Ishikawa (cell line): ENCODE measurements around the gene SIGLECL1.

Experiments
- CEBPB ChIP-seq: IDR thresholded peaks from 2 replicates; pipeline ENCODE4 v1.6.1; 2012
- CREB1 ChIP-seq: IDR thresholded peaks from 2 replicates; pipeline ENCODE4 v1.6.1; 2012; ENCODE audit warnings: low read depth
- EP300 ChIP-seq: IDR thresholded peaks from 2 replicates; pipeline ENCODE4 v1.6.1; 2012; ENCODE audit warnings: borderline replicate concordance
- RAD21 ChIP-seq: IDR thresholded peaks from 2 replicates; pipeline ENCODE4 v1.6.1; 2012; ENCODE audit warnings: low read depth
- ZBTB7A ChIP-seq: IDR thresholded peaks from 2 replicates; pipeline ENCODE4 v1.6.1; 2012; ENCODE audit warnings: low read depth
- TF ChIP-seq, protein P1 (sequence below): IDR thresholded peaks from 2 replicates; pipeline ENCODE4 v1.6.1; 2012
- TF ChIP-seq, protein P2 (sequence below): IDR thresholded peaks from 2 replicates; pipeline ENCODE4 v1.6.1; 2012
- TF ChIP-seq, protein P3 (sequence below): IDR thresholded peaks from 2 replicates; pipeline ENCODE4 v1.6.1; 2012; ENCODE audit warnings: low read depth, mild to moderate bottlenecking

DNA sequence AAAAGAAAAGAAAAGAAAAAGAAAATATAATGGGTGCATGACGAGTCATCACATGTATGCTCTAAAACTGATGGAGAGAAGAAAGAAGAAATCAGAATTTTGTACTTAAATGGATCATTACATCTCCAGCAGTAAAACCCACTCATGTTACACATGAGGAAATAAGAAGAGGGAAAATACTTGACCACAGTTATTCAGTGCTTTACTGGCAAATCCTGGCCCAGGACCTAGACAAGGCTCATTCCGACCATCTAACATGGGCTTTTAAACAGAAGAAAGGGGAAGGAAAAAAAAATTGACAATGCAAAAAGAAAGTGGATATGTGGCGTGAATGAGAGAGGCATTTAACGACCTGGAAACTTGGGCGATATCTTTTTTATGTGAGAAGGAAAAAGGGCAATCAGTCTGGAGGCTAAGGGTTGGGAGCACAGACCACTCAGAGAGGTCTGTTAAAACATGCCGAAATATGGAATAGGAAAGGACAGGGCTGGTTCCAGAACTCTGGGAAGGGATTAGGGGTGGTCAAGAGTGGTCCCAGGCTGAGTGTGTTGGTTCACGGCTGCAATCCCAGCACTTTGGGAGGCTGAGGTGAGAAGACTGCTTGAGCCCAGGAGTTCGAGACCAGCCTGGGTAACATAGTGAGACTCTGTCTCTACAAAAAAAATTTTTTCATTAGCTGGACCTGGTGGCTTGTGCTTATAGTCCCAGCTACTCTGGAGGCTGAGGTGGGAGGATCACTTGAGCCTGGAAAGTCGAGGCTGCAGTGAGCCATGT is 1.6 kb downstream of the SIGLECL1 start:
- TF ChIP-seq, protein P1, sequence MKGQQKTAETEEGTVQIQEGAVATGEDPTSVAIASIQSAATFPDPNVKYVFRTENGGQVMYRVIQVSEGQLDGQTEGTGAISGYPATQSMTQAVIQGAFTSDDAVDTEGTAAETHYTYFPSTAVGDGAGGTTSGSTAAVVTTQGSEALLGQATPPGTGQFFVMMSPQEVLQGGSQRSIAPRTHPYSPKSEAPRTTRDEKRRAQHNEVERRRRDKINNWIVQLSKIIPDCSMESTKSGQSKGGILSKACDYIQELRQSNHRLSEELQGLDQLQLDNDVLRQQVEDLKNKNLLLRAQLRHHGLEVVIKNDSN, result no peak
- TF ChIP-seq, protein P2, sequence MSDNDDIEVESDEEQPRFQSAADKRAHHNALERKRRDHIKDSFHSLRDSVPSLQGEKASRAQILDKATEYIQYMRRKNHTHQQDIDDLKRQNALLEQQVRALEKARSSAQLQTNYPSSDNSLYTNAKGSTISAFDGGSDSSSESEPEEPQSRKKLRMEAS, result no peak
- TF ChIP-seq ZBTB7A, result no peak
- no peak for TF ChIP-seq RAD21
- no peak for TF ChIP-seq CREB1
- TF ChIP-seq EP300, result no peak
- no peak for TF ChIP-seq CEBPB
- TF ChIP-seq, protein P3, sequence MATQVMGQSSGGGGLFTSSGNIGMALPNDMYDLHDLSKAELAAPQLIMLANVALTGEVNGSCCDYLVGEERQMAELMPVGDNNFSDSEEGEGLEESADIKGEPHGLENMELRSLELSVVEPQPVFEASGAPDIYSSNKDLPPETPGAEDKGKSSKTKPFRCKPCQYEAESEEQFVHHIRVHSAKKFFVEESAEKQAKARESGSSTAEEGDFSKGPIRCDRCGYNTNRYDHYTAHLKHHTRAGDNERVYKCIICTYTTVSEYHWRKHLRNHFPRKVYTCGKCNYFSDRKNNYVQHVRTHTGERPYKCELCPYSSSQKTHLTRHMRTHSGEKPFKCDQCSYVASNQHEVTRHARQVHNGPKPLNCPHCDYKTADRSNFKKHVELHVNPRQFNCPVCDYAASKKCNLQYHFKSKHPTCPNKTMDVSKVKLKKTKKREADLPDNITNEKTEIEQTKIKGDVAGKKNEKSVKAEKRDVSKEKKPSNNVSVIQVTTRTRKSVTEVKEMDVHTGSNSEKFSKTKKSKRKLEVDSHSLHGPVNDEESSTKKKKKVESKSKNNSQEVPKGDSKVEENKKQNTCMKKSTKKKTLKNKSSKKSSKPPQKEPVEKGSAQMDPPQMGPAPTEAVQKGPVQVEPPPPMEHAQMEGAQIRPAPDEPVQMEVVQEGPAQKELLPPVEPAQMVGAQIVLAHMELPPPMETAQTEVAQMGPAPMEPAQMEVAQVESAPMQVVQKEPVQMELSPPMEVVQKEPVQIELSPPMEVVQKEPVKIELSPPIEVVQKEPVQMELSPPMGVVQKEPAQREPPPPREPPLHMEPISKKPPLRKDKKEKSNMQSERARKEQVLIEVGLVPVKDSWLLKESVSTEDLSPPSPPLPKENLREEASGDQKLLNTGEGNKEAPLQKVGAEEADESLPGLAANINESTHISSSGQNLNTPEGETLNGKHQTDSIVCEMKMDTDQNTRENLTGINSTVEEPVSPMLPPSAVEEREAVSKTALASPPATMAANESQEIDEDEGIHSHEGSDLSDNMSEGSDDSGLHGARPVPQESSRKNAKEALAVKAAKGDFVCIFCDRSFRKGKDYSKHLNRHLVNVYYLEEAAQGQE, result no peak
